Measurements from ENCODE around the gene ASTN1.

Gene ASTN1

GRCh38 chr1:176816232-176816631, 348.3 kb downstream of the ASTN1 start:
- TF ChIP-seq TAF1 (IDR thresholded peaks at IDR 0.05; ENCODE audit: borderline replicate concordance, insufficient read depth, low read length): no peak
- no peak for TF ChIP-seq SIN3A (IDR thresholded peaks at IDR 0.05; ENCODE audit: borderline replicate concordance, insufficient read depth, low read length)
- TF ChIP-seq REST (IDR thresholded peaks at IDR 0.05; ENCODE audit: insufficient read depth in 1 of 2, low read depth in 2 of 2, low read length in 2 of 2): no peak
- TF ChIP-seq POLR2AphosphoS5 (IDR thresholded peaks at IDR 0.05; ENCODE audit: low read depth, low read length): no peak
- no peak for TF ChIP-seq FOXP2 (optimal IDR thresholded peaks at IDR 0.05; ENCODE audit: borderline replicate concordance, extremely low read depth, extremely low read length, insufficient read depth)

- TF ChIP-seq REST (IDR thresholded peaks at IDR 0.05; ENCODE audit: insufficient read depth in 1 of 2, low read depth in 2 of 2, low read length in 2 of 2): no peak
- no peak for TF ChIP-seq SIN3A (IDR thresholded peaks at IDR 0.05; ENCODE audit: borderline replicate concordance, insufficient read depth, low read length)
- TF ChIP-seq TAF1 (IDR thresholded peaks at IDR 0.05; ENCODE audit: borderline replicate concordance, insufficient read depth, low read length): no peak
- TF ChIP-seq POLR2AphosphoS5 (IDR thresholded peaks at IDR 0.05; ENCODE audit: low read depth, low read length): no peak
- no peak for TF ChIP-seq FOXP2 (optimal IDR thresholded peaks at IDR 0.05; ENCODE audit: borderline replicate concordance, extremely low read depth, extremely low read length, insufficient read depth)
Measured at GRCh38 chr1:176815621-176816020, 348.9 kb downstream of the ASTN1 start.

GRCh38 chr1:176811511-176812288, 352.8 kb downstream of the ASTN1 start:
- TF ChIP-seq REST (IDR thresholded peaks at IDR 0.05; ENCODE audit: insufficient read depth in 1 of 2, low read depth in 2 of 2, low read length in 2 of 2) (no peak), TAF1 (IDR thresholded peaks at IDR 0.05; ENCODE audit: borderline replicate concordance, insufficient read depth, low read length) (no peak), SIN3A (IDR thresholded peaks at IDR 0.05; ENCODE audit: borderline replicate concordance, insufficient read depth, low read length) (no peak), POLR2AphosphoS5 (IDR thresholded peaks at IDR 0.05; ENCODE audit: low read depth, low read length) (no peak), FOXP2 (optimal IDR thresholded peaks at IDR 0.05; ENCODE audit: borderline replicate concordance, extremely low read depth, extremely low read length, insufficient read depth) (no peak)

- TF ChIP-seq REST (IDR thresholded peaks at IDR 0.05; ENCODE audit: insufficient read depth in 1 of 2, low read depth in 2 of 2, low read length in 2 of 2): no peak
- TF ChIP-seq SIN3A (IDR thresholded peaks at IDR 0.05; ENCODE audit: borderline replicate concordance, insufficient read depth, low read length): no peak
- no peak for TF ChIP-seq POLR2AphosphoS5 (IDR thresholded peaks at IDR 0.05; ENCODE audit: low read depth, low read length)
- TF ChIP-seq FOXP2 (optimal IDR thresholded peaks at IDR 0.05; ENCODE audit: borderline replicate concordance, extremely low read depth, extremely low read length, insufficient read depth): no peak
- no peak for TF ChIP-seq TAF1 (IDR thresholded peaks at IDR 0.05; ENCODE audit: borderline replicate concordance, insufficient read depth, low read length)
Measured at GRCh38 chr1:176809292-176809691, 355.2 kb downstream of the ASTN1 start.
